Measurements from ENCODE around the gene PODXL. TPM values are rescaled to one million over a fixed set of nuclear protein-coding genes. Genes with fewer than 3 reads are reported as not detected.

The PODXL gene
- total RNA-seq, 5 donors from 2014 or later (not counting 1 experiment from before 2014, with no cell fraction given), result 0.63 to 2.6 (median 1.5) TPM

- Histone ChIP-seq H3K4me3 (ENCODE audit: control insufficient read depth in 1 of 2, extremely low read depth in 1 of 2, low read length in 1 of 2) (no peak overlapping the region), H3K36me3 (ENCODE audit: control insufficient read depth in 2 of 2, extremely low read depth in 1 of 2, insufficient read depth in 1 of 2, low read length in 1 of 2) (no peaks in the 10 kb centered on the region), H3K27ac (ENCODE audit: low read length) (no peak overlapping the region), H3K9me3 (no peaks in the 10 kb centered on the region), H3K27me3 (replicated peaks in 1 of 2; ENCODE audit: control insufficient read depth in 2 of 2, extremely low read depth in 1 of 2, insufficient read depth in 2 of 2, low read length in 1 of 2) (peaks cover 0 to 15% of the 10 kb centered on the region in 2 experiments), H3K4me1 (ENCODE audit: control insufficient read depth in 1 of 2, extremely low read depth in 1 of 2, insufficient read depth in 2 of 2, low read length in 2 of 2) (peaks cover 2 to 12% of the 10 kb centered on the region in 2 experiments)
- Mint-ChIP-seq H3K27ac (no peak overlapping the region), H3K27me3 (peaks cover 11 to 13% of the 10 kb centered on the region in 2 donors), H3K36me3 (no peaks in the 10 kb centered on the region), H3K9me3 (no peaks in the 10 kb centered on the region), H3K4me1 (peaks cover 23 to 32% (median 24%) of the 10 kb centered on the region in 3 donors), H3K4me3 (no peak overlapping the region)
- ATAC-seq (replicated peaks in 1 of 4), result no peak
- 64% methylated on average over 12 of the region's 15 CpGs for WGBS (ENCODE audit: insufficient coverage)
- POLR2A ChIA-PET, result interaction anchor here in 1 of 2 donors (0.9 kb wide), 1 partner anchor 13 kb away, joined by 3 read pairs; no protein-coding TSS in a partner anchor
- CTCF ChIA-PET, result interaction anchor here (0.6 to 1.4 kb wide), 8 partner anchors 9 to 660 kb away, joined by 3 to 10 read pairs (median 3); no protein-coding TSS in a partner anchor
- DNase-seq, result no peak
These were observed 44.5 kb downstream of the PODXL start for GRCh38 chr7:131511774-131512535.

DNA sequence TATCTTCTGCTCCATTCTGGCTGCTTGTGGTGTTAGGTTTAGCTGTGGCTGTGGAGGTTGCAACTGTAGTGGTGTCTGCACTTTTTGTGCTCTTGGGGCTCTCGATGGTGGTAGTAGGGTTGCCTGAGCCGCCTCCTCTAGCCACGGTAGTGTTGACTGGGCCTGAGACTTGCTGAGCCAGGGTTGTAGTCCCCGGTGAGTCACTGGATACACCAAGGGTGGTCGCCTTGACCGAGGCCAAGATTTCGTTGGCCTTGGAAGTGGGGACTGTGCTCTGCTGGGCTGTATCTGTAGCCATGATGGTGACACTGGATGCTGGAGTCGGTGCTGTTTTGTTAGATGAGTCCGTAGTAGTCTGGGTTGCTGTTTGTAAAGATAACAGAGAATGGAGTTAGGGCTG lies 45.4 kb downstream of the PODXL start:
- H3K4me3 ChIP-seq (ENCODE audit: control insufficient read depth in 1 of 2, extremely low read depth in 1 of 2, low read length in 1 of 2), result no peak overlapping the region
- ATAC-seq (replicated peaks in 1 of 4), result no peak

DNA sequence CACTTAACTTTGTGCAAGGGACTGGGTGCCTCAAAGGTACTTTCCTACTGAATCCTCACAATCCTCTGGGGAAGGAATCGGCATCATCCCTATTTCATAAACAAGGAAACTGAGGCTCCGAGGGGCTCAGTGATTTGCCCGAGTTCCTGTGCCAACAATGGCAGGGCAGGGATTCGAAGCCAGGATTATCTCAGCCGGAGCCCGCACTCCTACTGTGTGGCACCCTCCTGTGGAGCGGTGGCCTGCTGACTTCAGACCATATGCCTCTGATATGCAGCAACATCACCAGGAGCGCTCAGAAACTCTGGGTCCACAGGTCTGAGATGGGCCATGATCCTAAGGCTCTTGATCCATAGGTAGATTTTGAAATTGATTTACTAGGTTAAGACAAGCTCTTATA lies 46.6 kb downstream of the PODXL start:
- CTCF ChIA-PET, result interaction anchor here in 1 of 2 donors (0.7 kb wide), 1 partner anchor 43 kb away, joined by 5 read pairs; no protein-coding TSS in a partner anchor
- H3K9me3 Mint-ChIP-seq, result no peaks in the 10 kb centered on the region
- ATAC-seq (replicated peaks in 1 of 4), result no peak

More for the DNA sequence above, 45.4 kb downstream of the PODXL start:
- H3K27ac Mint-ChIP-seq, result no peak overlapping the region
- Histone ChIP-seq H3K36me3 (ENCODE audit: control insufficient read depth in 2 of 2, extremely low read depth in 1 of 2, insufficient read depth in 1 of 2, low read length in 1 of 2) (no peaks in the 10 kb centered on the region), H3K27me3 (replicated peaks in 1 of 2; ENCODE audit: control insufficient read depth in 2 of 2, extremely low read depth in 1 of 2, insufficient read depth in 2 of 2, low read length in 1 of 2) (peaks cover 0 to 15% of the 10 kb centered on the region in 2 experiments), H3K9me3 (no peaks in the 10 kb centered on the region), H3K27ac (ENCODE audit: low read length) (no peak overlapping the region), H3K4me1 (ENCODE audit: control insufficient read depth in 1 of 2, extremely low read depth in 1 of 2, insufficient read depth in 2 of 2, low read length in 2 of 2) (peaks cover 2 to 12% of the 10 kb centered on the region in 2 experiments)
- CTCF ChIA-PET, result interaction anchor here (0.7 to 1.4 kb wide), 3 partner anchors 12 to 1685 kb away, joined by 3 to 10 read pairs (median 3); no protein-coding TSS in a partner anchor
- no peaks in the 10 kb centered on the region for H3K9me3 Mint-ChIP-seq
- no peaks in the 10 kb centered on the region for H3K36me3 Mint-ChIP-seq
- no peak overlapping the region for H3K4me3 Mint-ChIP-seq
- POLR2A ChIA-PET, result no interaction called here
- peaks cover 23 to 32% (median 24%) of the 10 kb centered on the region in 3 donors for H3K4me1 Mint-ChIP-seq
- DNase-seq, result no peak
- H3K27me3 Mint-ChIP-seq, result peaks cover 11 to 13% of the 10 kb centered on the region in 2 donors
- 78% methylated on average over 8 of the region's 9 CpGs for WGBS (ENCODE audit: insufficient coverage)

GRCh38 chr7:131508754-131509486 lies 47.5 kb downstream of the PODXL start:
- Mint-ChIP-seq H3K4me1 (peaks cover 23 to 32% (median 24%) of the 10 kb centered on the region in 3 donors), H3K4me3 (no peak overlapping the region), H3K36me3 (no peaks in the 10 kb centered on the region), H3K27ac (no peak overlapping the region), H3K9me3 (no peaks in the 10 kb centered on the region), H3K27me3 (peaks cover 11 to 13% of the 10 kb centered on the region in 2 donors)
- ChIA-PET POLR2A (interaction anchor here in 1 of 2 donors (0.5 to 0.6 kb wide), 2 partner anchors 19 to 1340 kb away, joined by 3 to 6 read pairs; no protein-coding TSS in a partner anchor), CTCF (interaction anchor here in 1 of 2 donors (0.9 kb wide), 1 partner anchor 10 kb away, joined by 4 read pairs; no protein-coding TSS in a partner anchor)
- H3K4me1 ChIP-seq (ENCODE audit: control insufficient read depth in 1 of 2, extremely low read depth in 1 of 2, insufficient read depth in 2 of 2, low read length in 2 of 2), result peaks cover 2 to 12% of the 10 kb centered on the region in 2 experiments
- WGBS (ENCODE audit: insufficient coverage), result 85% methylated on average over 6 of the region's 10 CpGs
- no peaks in the 10 kb centered on the region for H3K36me3 ChIP-seq (ENCODE audit: control insufficient read depth in 2 of 2, extremely low read depth in 1 of 2, insufficient read depth in 1 of 2, low read length in 1 of 2)
- H3K9me3 ChIP-seq, result no peaks in the 10 kb centered on the region
- H3K27ac ChIP-seq (ENCODE audit: low read length), result no peak overlapping the region
- no peak overlapping the region for H3K4me3 ChIP-seq (ENCODE audit: control insufficient read depth in 1 of 2, extremely low read depth in 1 of 2, low read length in 1 of 2)
- DNase-seq, result no peak
- ATAC-seq (replicated peaks in 1 of 4), result no peak
- H3K27me3 ChIP-seq (replicated peaks in 1 of 2; ENCODE audit: control insufficient read depth in 2 of 2, extremely low read depth in 1 of 2, insufficient read depth in 2 of 2, low read length in 1 of 2), result peaks cover 0 to 18% of the 10 kb centered on the region in 2 experiments

More for the DNA sequence above, 46.6 kb downstream of the PODXL start:
- peaks cover 11 to 13% of the 10 kb centered on the region in 2 donors for H3K27me3 Mint-ChIP-seq
- H3K9me3 ChIP-seq, result no peaks in the 10 kb centered on the region
- no peak overlapping the region for H3K4me3 Mint-ChIP-seq
- H3K4me3 ChIP-seq (ENCODE audit: control insufficient read depth in 1 of 2, extremely low read depth in 1 of 2, low read length in 1 of 2), result no peak overlapping the region
- POLR2A ChIA-PET, result no interaction called here
- DNase-seq, result no peak
- H3K36me3 Mint-ChIP-seq, result no peaks in the 10 kb centered on the region
- H3K36me3 ChIP-seq (ENCODE audit: control insufficient read depth in 2 of 2, extremely low read depth in 1 of 2, insufficient read depth in 1 of 2, low read length in 1 of 2), result no peaks in the 10 kb centered on the region
- 93% methylated on average over 6 of the region's 8 CpGs for WGBS (ENCODE audit: insufficient coverage)
- H3K4me1 Mint-ChIP-seq, result peaks cover 23 to 32% (median 24%) of the 10 kb centered on the region in 3 donors
- peaks cover 0 to 18% of the 10 kb centered on the region in 2 experiments for H3K27me3 ChIP-seq (replicated peaks in 1 of 2; ENCODE audit: control insufficient read depth in 2 of 2, extremely low read depth in 1 of 2, insufficient read depth in 2 of 2, low read length in 1 of 2)
- H3K27ac ChIP-seq (ENCODE audit: low read length), result no peak overlapping the region
- no peak overlapping the region for H3K27ac Mint-ChIP-seq
- peaks cover 2 to 12% of the 10 kb centered on the region in 2 experiments for H3K4me1 ChIP-seq (ENCODE audit: control insufficient read depth in 1 of 2, extremely low read depth in 1 of 2, insufficient read depth in 2 of 2, low read length in 2 of 2)

DNA sequence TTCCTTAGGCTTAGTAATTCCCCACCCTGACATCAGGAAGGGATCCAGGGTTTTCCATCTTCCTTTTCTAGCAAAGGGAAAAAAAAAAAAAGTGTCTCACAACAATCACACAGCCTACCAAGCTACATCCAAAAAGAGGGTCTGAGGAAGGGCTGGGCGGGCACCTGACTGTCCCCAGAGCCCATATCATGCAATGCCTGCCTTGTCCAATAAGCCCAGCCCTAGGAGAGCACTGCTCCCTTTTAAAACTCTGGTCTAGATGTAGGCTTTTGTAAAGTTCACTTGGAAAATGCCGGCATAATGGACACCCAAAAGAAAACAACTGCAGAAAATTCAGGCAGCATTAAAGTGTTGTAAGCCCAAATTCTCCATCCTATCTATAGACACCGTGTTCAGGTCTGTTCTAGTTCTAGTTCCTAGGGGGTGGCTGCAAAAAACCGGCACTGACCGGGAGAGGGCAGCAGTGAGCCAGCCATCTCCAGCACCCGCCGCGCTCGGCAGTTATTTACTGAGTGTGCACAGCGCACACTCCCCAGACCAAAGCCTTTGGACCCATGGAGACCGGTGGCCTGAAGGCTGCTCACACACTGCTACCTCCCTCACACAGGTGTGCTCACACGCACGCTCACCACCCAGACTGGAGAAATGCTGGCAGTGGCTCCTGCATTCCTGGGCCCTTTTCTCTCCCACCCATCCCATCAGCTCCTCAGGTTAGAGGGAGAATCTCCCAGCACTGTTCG lies 48.7 kb downstream of the PODXL start:
- H3K4me3 Mint-ChIP-seq, result peak overlapping the region in 1 of 3 donors; percentile 28

More for the DNA sequence above, 48.7 kb downstream of the PODXL start:
- peaks cover 21 to 29% (median 24%) of the 10 kb centered on the region in 3 donors for H3K4me1 Mint-ChIP-seq
- peaks cover 2 to 9% of the 10 kb centered on the region in 2 experiments for H3K4me1 ChIP-seq (ENCODE audit: control insufficient read depth in 1 of 2, extremely low read depth in 1 of 2, insufficient read depth in 2 of 2, low read length in 2 of 2)
- H3K27ac ChIP-seq (ENCODE audit: low read length), result no peak overlapping the region
- 28% methylated on average over 10 of the region's 14 CpGs for WGBS (ENCODE audit: insufficient coverage)
- no peaks in the 10 kb centered on the region for H3K36me3 ChIP-seq (ENCODE audit: control insufficient read depth in 2 of 2, extremely low read depth in 1 of 2, insufficient read depth in 1 of 2, low read length in 1 of 2)
- H3K36me3 Mint-ChIP-seq, result no peaks in the 10 kb centered on the region
- DNase-seq (peak; percentile 45 to 87 (median 75)), ATAC-seq (replicated peaks in 1 of 4) (peak; percentile 84 to 88 (median 86))
- peak overlapping the region in 1 of 2 donors; percentile 32 for H3K4me3 ChIP-seq (ENCODE audit: control insufficient read depth in 1 of 2, extremely low read depth in 1 of 2, low read length in 1 of 2)
- no peaks in the 10 kb centered on the region for H3K9me3 ChIP-seq
- H3K9me3 Mint-ChIP-seq, result no peaks in the 10 kb centered on the region
- no peak overlapping the region for H3K27ac Mint-ChIP-seq
- H3K27me3 Mint-ChIP-seq, result peaks cover 9 to 13% of the 10 kb centered on the region in 2 donors
- ChIA-PET POLR2A (no interaction called here), CTCF (interaction anchor here (0.9 to 1.3 kb wide), 3 partner anchors 9 to 147 kb away, joined by 3 to 5 read pairs (median 4); no protein-coding TSS in a partner anchor)
- peaks cover 0 to 18% of the 10 kb centered on the region in 2 experiments for H3K27me3 ChIP-seq (replicated peaks in 1 of 2; ENCODE audit: control insufficient read depth in 2 of 2, extremely low read depth in 1 of 2, insufficient read depth in 2 of 2, low read length in 1 of 2)
